HepG2 (cell line): ENCODE measurements around the gene CCT7. TPM values are rescaled to one million over a fixed set of nuclear protein-coding genes. Genes with fewer than 3 reads are reported as not detected.

Source experiments
- BRCA1 ChIP-seq: sonication (generic); formaldehyde crosslinking; IDR thresholded peaks from 2 replicates; pipeline ENCODE4 v1.4.0; 2020; ENCODE audit warnings: missing genetic modification reagents
- CHD4 ChIP-seq: fragments of 200-600 bp; sonication (generic); IDR thresholded peaks from 2 replicates; pipeline ENCODE4 v1.7.0; 2017; ENCODE audit warnings: mild to moderate bottlenecking, low read length, borderline replicate concordance
- KLF16 ChIP-seq, 2 experiments: sonication (generic) in 1 of 2; formaldehyde crosslinking in 1 of 2; IDR thresholded peaks; 2 replicates each; pipeline versions ENCODE4 v1.6.1 to v1.8.0; 2016 to 2023; ENCODE audit warnings: missing genetic modification reagents in 2 of 2, missing compliant biosample characterization in 1 of 2
- MLLT10 ChIP-seq: sonication (generic); formaldehyde crosslinking; IDR thresholded peaks from 2 replicates; pipeline ENCODE4 v1.4.0; 2020; ENCODE audit warnings: missing genetic modification reagents
- RFX1 ChIP-seq: fragments of 450-650 bp; IDR thresholded peaks from 2 replicates; pipeline ENCODE4 v1.6.1; 2017
- STAG1 ChIP-seq: sonication (generic); formaldehyde crosslinking; IDR thresholded peaks from 2 replicates; pipeline ENCODE4 v1.4.0; 2020; ENCODE audit warnings: missing genetic modification reagents
- TARDBP ChIP-seq: sonication (generic); formaldehyde crosslinking; IDR thresholded peaks from 2 replicates; pipeline ENCODE4 v1.8.0; 2022; ENCODE audit warnings: mild to moderate bottlenecking, missing genetic modification reagents
- ZMYM3 ChIP-seq: sonication (generic); formaldehyde crosslinking; IDR thresholded peaks from 2 replicates; pipeline ENCODE4 v1.5.1; 2020; ENCODE audit warnings: mild to moderate bottlenecking, missing genetic modification reagents
- ZMYM4 ChIP-seq: sonication (generic); formaldehyde crosslinking; IDR thresholded peaks from 2 replicates; pipeline ENCODE4 v1.8.1; 2023; ENCODE audit warnings: mild to moderate bottlenecking, missing genetic modification reagents
- ZNF224 ChIP-seq: sonication (generic); formaldehyde crosslinking; IDR thresholded peaks from 2 replicates; pipeline ENCODE4 v1.5.0; 2020; ENCODE audit warnings: mild to moderate bottlenecking, missing genetic modification reagents
- ZNF256 ChIP-seq: sonication (generic); formaldehyde crosslinking; conservative IDR thresholded peaks from 2 replicates; pipeline ENCODE4 v1.4.0; 2020; ENCODE audit warnings: missing genetic modification reagents
- polyA plus RNA-seq, 8 experiments: library from polyadenylated mRNA; depleted of rRNA in 3 of 8; stranded (reverse) in 7 of 8; unstranded in 1 of 8; fragments of >200 nt; fragmentation: Illumina TruSeq in 4 of 8; extraction: Trizol in 4 of 8; gene quantifications; 2 replicates each; pipeline versions ENCODE4 v1.2.1 to v1.2.3, GENCODE V29; 2011 to 2016; ENCODE audit warnings: low read depth in 4 of 8, missing spikeins in 1 of 8, mixed read lengths in 1 of 8; ENCODE audit not compliant: insufficient read depth in 1 of 8
- total RNA-seq, 5 experiments: library from RNA; depleted of rRNA; stranded (reverse); fragments of >200 nt; fragmentation: Illumina TruSeq; extraction: Trizol; gene quantifications; 2 replicates each; pipeline ENCODE4 v1.2.3, GENCODE V29; 2016; ENCODE audit warnings: low read depth in 1 of 5
- TF ChIP-seq, protein P1 (sequence below): IDR thresholded peaks from 2 replicates; pipeline ENCODE4 v1.6.1; 2016
- TF ChIP-seq, protein P2 (sequence below): sonication (generic); formaldehyde crosslinking; IDR thresholded peaks from 2 replicates; pipeline ENCODE4 v1.5.1; 2020; ENCODE audit warnings: mild to moderate bottlenecking, missing genetic modification reagents, borderline replicate concordance
- TF ChIP-seq, protein P3 (sequence below): sonication (generic); formaldehyde crosslinking; IDR thresholded peaks from 2 replicates; pipeline ENCODE4 v1.4.0; 2020; ENCODE audit warnings: missing genetic modification reagents
- TF ChIP-seq, protein P4 (sequence below), 2 experiments: sonication (generic) in 1 of 2; formaldehyde crosslinking in 1 of 2; IDR thresholded peaks; 2 replicates each; pipeline versions ENCODE4 v1.5.1 to v1.6.1; 2011 to 2020; ENCODE audit warnings: borderline replicate concordance in 1 of 2, low read depth in 1 of 2, low read length in 1 of 2, mild to moderate bottlenecking in 1 of 2, missing genetic modification reagents in 1 of 2, moderate library complexity in 1 of 2

Gene CCT7
- total and polyA plus RNA-seq, 2 of the 13 experiments (the other 11 are each of a cell fraction or from before 2014, with no cell fraction given): 347 to 517 TPM

DNA sequence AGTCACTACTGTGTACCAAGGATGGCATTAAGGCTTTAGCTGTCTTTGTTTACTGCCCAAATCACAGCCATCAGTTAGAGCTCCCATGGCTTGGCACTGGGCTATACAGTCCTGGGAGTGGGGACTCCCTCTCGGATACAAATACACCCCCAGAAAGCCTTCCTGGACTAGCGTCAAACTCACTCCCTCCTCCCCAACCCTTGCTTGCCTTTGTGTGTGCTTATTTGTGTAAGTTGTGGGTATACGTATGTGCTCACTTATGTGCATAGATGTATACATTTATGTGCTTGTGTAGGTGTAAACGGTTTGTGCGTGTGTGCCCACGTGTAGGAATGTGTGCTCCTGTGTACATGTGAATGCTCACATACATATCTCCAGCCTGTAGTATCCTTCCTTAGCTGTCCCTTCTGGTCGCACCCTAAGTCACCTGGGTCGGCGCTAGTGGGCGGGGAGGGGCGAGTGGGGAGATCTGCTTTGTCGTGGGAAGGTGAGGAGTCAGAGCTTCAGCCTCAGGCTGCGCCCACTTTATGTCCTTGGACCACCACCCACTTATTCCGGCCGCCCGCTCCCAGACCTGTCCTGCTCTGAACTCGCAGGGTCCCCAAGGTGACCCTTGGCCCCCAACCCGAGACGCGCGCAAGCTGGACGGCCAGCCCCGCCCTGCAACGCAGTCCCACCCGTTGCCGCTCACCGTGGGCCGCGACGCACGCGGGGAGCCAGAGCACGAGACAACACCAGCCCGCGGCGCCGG lies 1.5 kb upstream of the CCT7 start (continued):
- peak; percentile 5; the same call in 1 of the 2 replicates for TF ChIP-seq TARDBP (CRISPR knock-in tag)
- no peak for TF ChIP-seq ZNF256 (CRISPR knock-in tag)
- no peak for TF ChIP-seq BRCA1 (CRISPR knock-in tag)
- TF ChIP-seq ZMYM3: no peak
- TF ChIP-seq, protein P1, sequence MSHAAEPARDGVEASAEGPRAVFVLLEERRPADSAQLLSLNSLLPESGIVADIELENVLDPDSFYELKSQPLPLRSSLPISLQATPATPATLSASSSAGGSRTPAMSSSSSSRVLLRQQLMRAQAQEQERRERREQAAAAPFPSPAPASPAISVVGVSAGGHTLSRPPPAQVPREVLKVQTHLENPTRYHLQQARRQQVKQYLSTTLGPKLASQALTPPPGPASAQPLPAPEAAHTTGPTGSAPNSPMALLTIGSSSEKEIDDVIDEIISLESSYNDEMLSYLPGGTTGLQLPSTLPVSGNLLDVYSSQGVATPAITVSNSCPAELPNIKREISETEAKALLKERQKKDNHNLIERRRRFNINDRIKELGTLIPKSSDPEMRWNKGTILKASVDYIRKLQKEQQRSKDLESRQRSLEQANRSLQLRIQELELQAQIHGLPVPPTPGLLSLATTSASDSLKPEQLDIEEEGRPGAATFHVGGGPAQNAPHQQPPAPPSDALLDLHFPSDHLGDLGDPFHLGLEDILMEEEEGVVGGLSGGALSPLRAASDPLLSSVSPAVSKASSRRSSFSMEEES (CRISPR knock-in tag): no peak
- no peak for TF ChIP-seq ZNF224
- no peak for TF ChIP-seq KLF16 (CRISPR knock-in tag; IDR thresholded peaks at IDR 0.05)
- TF ChIP-seq MLLT10 (CRISPR knock-in tag): no peak
- TF ChIP-seq, protein P2, sequence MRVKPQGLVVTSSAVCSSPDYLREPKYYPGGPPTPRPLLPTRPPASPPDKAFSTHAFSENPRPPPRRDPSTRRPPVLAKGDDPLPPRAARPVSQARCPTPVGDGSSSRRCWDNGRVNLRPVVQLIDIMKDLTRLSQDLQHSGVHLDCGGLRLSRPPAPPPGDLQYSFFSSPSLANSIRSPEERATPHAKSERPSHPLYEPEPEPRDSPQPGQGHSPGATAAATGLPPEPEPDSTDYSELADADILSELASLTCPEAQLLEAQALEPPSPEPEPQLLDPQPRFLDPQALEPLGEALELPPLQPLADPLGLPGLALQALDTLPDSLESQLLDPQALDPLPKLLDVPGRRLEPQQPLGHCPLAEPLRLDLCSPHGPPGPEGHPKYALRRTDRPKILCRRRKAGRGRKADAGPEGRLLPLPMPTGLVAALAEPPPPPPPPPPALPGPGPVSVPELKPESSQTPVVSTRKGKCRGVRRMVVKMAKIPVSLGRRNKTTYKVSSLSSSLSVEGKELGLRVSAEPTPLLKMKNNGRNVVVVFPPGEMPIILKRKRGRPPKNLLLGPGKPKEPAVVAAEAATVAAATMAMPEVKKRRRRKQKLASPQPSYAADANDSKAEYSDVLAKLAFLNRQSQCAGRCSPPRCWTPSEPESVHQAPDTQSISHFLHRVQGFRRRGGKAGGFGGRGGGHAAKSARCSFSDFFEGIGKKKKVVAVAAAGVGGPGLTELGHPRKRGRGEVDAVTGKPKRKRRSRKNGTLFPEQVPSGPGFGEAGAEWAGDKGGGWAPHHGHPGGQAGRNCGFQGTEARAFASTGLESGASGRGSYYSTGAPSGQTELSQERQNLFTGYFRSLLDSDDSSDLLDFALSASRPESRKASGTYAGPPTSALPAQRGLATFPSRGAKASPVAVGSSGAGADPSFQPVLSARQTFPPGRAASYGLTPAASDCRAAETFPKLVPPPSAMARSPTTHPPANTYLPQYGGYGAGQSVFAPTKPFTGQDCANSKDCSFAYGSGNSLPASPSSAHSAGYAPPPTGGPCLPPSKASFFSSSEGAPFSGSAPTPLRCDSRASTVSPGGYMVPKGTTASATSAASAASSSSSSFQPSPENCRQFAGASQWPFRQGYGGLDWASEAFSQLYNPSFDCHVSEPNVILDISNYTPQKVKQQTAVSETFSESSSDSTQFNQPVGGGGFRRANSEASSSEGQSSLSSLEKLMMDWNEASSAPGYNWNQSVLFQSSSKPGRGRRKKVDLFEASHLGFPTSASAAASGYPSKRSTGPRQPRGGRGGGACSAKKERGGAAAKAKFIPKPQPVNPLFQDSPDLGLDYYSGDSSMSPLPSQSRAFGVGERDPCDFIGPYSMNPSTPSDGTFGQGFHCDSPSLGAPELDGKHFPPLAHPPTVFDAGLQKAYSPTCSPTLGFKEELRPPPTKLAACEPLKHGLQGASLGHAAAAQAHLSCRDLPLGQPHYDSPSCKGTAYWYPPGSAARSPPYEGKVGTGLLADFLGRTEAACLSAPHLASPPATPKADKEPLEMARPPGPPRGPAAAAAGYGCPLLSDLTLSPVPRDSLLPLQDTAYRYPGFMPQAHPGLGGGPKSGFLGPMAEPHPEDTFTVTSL (CRISPR knock-in tag): no peak
- no peak for TF ChIP-seq STAG1 (CRISPR knock-in tag)
- TF ChIP-seq, protein P3, sequence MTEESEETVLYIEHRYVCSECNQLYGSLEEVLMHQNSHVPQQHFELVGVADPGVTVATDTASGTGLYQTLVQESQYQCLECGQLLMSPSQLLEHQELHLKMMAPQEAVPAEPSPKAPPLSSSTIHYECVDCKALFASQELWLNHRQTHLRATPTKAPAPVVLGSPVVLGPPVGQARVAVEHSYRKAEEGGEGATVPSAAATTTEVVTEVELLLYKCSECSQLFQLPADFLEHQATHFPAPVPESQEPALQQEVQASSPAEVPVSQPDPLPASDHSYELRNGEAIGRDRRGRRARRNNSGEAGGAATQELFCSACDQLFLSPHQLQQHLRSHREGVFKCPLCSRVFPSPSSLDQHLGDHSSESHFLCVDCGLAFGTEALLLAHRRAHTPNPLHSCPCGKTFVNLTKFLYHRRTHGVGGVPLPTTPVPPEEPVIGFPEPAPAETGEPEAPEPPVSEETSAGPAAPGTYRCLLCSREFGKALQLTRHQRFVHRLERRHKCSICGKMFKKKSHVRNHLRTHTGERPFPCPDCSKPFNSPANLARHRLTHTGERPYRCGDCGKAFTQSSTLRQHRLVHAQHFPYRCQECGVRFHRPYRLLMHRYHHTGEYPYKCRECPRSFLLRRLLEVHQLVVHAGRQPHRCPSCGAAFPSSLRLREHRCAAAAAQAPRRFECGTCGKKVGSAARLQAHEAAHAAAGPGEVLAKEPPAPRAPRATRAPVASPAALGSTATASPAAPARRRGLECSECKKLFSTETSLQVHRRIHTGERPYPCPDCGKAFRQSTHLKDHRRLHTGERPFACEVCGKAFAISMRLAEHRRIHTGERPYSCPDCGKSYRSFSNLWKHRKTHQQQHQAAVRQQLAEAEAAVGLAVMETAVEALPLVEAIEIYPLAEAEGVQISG: no peak
- no peak for TF ChIP-seq CHD4
- TF ChIP-seq, protein P4, sequence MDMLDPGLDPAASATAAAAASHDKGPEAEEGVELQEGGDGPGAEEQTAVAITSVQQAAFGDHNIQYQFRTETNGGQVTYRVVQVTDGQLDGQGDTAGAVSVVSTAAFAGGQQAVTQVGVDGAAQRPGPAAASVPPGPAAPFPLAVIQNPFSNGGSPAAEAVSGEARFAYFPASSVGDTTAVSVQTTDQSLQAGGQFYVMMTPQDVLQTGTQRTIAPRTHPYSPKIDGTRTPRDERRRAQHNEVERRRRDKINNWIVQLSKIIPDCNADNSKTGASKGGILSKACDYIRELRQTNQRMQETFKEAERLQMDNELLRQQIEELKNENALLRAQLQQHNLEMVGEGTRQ (IDR thresholded peaks at IDR 0.05; ENCODE audit: low read depth, low read length): no peak
- TF ChIP-seq, protein P4 (CRISPR knock-in tag; IDR thresholded peaks at IDR 0.05; ENCODE audit: borderline replicate concordance): no peak
- TF ChIP-seq ZMYM4 (CRISPR knock-in tag): no peak
- TF ChIP-seq RFX1: no peak
